ENCODE data around the gene PALM2AKAP2.

Gene PALM2AKAP2

DNA sequence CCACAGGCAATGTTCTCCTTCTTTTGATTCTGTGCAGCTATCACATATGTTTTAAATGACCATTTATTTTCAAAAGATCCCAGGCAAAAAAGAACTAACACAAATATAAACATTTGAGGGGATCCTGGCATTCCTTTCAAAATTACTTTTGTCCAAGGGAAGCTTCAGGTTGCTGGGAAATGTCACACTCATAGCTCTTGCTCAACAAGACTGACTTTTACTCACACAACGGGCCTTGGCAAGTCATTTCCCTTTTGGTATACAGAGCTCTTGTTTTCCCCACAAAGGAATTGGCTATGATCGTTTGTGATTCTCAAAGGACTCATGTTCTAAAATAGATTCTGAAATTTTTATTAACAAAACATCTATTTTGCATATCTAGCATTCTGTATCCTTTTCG is 4.5 kb upstream of the PALM2AKAP2 start:
- no peak for DNase-seq

DNA sequence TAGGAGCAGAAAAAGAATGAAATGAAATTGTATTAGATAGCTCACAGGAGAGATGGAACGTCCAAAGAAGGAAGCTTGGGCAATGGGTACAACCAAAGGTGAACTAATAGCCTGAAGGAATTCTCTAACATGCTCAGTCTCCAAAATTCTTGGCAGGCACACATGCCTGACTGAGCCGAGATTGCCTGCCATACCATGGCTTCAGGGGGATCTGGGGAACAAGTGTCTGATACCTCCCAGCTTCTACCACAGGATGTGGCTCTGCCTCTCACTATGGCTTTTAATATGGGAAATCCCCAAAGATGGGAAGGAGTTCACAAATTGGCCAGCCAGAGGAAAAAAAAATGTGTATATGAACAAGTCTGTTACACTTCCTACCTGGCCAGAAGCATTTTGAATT is 3.6 kb upstream of the PALM2AKAP2 start:
- no peak for DNase-seq

DNA sequence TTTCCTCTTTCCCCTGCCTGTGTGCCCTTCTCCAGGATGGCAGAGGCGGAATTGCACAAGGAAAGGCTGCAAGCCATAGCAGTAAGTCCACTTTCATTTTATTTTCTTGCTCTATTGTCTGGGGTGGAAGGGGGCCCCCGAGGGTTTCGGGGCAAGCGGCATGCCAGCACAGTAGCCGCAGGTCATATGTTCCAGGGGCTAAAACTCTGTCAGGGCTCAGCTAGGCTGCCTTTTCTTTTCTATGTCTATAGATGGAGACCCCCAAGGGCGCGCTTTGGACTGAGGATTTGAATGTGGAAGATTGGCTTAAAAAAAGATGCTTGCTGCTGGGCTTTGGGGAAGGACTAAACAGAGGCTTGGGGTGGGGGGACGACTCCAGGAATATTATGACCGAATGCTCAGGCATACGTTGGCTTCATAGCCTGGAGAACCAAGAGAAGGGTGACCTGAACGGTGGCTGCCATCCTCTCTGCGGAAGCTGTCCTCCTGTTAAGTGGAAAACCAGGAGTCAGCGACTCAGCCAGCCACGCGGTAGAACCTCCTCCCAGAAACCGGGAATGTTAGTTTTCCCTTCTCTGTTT is 545 bp downstream of the PALM2AKAP2 start:
- no peak for DNase-seq

DNA sequence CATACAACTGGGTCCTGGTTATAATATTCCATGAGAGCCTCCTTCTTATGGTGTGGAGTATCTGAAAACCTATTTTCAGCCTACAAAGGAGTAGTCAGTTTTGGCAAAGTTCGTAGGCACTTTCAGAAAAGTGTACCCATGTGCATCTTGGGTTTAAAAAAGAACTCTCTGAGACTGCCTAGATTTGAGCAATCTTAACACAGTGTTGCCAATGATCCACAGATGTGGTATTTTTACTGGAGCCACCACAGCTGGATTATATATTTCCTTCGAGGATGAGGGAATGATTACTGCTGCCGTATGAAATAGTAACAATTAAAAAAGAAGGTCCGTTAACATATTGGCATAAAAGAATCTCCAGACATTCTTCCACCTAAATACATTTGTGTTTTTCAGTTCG is 1.1 kb downstream of the PALM2AKAP2 start:
- no peak for DNase-seq

DNA sequence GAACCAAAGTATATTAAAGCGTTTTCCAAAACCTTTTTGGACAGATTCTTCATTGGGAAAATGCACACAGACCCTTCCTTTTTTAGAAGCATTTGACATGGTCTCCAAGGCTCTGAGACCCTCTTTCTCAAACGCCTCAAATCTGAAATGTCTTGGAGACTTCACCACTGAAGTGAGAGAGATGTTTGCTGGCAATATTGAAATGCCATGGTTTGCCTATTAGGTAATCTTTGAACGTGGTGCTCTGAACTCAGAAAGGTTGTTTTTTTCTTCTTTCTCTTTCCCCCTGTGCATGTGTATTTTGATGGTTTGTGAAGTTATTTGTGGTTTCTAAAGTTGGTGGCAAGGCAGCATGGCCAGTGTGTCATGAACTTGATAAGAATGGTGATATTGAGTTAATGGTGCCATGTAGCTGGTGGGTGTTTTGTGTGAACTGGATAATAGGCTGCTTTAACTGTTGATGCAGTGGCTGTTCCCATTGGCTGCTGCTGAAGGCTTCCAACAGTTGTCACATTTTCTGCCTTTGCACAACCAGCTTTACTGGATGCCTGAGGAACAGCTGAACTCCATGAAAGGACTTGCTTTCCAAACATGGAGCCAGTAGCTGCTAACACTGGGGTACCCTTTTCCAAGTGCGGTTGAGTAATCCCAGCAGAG is 1.7 kb downstream of the PALM2AKAP2 start:
- no peak for DNase-seq

DNA sequence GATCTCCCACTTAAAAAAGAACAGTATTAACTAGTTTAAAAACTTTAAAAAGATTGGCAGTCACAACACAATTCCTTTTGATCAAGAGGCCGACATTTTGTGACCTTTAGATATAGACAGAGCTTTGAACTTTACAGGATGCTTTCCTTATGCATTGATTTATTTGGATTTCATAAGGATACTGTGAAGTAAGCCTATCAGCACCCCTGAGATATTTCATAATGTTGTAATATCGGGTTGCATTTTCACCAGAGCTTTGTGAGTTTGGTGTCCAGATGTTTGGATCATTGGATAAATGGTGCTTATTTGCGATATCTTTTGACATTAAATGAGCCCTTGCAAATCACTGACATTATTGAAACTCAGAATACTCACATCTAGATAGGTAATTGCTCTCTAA is 7.7 kb downstream of the PALM2AKAP2 start:
- no peak for DNase-seq

DNA sequence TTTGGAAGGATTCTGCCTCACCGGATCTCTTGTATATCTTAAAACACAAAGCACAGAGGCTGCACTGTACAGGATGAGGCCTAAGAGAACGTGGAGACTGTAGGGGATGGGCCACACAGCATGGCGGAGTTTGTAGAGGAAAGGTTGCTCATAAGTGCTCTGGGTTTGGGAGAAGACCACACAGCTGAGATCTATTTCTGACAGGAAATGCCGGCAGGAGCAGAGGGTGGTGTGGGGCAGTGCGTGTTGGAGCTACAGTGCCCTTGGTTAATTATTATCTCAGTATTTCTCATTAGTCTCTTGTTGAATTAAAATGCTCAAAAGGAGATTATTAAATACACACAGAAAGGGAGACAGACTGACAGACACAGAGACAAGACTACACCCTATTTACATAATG is 9.6 kb downstream of the PALM2AKAP2 start:
- no peak for DNase-seq

DNA sequence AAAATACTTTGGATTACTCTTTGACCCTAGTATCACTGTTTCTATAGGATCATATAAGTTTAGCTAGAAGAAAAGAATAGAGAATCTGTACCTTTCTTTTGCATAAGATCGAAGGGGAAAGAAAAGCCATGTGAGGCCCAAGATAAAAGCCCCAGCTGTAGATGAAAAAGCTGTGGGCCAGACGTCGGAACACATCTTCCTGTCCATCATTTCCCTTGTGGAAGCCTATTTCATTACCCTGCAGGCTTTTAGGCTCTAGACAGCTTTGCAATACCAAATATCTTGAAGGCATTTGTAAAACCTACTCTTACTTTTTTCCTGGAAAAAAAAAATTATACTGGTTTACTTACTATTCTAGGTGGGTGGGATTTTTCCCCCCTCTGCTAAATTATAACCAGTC is 10.0 kb downstream of the PALM2AKAP2 start:
- DNase-seq: no peak

DNA sequence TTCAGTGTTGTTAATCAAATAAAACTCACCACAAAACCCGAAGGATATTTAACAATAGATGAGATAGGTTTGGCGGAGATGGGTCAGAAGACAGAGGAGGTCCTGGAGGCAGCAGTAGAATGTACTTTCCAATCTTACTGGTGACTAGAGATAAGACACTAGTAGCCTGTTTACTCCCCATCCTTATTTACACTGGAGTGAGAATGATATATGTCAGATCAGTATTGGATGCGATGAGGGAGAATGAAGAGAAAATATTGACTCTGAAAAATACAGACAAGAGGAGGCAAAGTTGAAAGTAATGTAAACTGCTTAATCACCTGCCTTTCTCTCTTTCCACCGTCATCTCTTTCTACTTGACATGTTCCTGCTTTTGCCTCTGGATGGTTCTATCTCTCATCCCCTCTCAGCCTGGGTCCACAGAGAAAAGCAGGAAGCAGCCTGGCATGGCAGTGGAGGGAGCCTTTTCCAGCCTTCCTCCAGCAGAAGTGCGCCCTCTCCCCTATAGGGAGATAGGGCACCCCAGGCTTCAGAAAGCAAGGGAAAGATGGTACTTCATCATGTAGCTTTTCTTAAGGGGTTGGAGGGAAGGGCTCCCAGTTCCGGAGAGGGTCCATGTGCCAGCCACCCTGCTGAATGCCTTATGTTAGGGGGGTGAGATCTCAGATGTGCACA is 11.1 kb downstream of the PALM2AKAP2 start:
- no peak for DNase-seq

DNA sequence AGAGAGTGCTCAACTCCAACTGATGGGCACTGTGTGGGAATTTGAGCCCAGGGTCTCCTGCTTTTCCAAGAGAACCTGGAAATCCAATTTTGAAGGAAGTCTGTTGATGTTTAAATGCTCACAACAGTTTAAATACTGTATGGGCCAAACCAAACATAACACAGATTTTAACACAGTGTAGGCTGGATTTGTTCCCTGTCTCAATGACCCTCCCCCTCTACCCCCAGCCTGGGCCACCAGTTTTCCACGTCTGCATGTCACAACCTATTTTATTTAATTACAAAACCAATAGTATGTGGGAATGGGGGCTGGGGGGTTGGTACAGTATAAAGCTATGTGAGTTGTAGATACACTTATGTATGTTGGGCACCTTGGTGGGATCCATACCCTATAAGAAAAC is 11.7 kb downstream of the PALM2AKAP2 start:
- DNase-seq: no peak

DNA sequence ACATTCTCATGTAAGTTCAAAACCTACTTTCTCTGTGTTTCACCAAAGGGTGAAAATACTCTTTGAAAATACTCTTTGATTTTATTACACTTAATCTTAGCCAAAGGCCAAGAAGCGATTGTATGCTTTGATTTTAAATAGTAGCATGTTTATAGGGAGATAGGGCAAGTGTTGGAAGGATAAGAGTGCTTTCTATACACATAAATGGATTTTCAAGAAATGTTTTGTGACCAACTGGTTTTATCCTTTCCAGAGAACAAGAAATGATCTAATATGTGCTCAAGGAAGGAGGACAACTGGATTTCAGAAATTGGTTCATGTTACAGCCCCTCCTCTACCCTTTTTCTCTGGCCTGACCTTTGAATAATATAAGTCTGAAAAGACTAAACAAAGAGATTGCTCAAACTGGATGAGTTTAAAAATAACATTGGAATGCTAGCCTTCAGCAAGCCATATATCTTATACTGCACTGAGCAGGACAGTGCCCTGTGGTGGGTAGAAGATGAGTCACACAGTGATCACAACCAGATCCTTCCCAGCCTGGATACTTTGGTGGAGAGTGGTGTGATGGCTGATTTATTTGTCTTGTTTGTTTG is 13.1 kb downstream of the PALM2AKAP2 start:
- DNase-seq: no peak

DNA sequence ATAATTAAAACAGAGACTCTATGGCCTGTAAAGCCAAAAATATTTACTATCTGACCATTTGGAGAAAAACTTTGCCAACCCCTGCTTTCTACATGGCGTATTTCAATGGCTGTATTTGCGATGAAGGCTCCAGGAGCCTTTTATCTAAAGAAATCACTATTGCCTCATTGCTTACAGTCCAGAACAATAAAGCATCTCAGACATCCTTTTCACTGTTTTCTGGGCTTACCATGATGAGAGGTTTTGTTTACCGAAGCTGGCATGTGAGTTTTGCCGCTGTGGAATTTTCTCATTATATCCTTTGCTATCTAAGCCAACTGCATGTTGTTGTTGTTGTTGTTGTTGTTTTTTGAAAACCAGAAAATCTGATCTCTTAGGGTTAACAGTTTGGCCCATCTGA is 13.9 kb downstream of the PALM2AKAP2 start:
- DNase-seq: no peak

DNA sequence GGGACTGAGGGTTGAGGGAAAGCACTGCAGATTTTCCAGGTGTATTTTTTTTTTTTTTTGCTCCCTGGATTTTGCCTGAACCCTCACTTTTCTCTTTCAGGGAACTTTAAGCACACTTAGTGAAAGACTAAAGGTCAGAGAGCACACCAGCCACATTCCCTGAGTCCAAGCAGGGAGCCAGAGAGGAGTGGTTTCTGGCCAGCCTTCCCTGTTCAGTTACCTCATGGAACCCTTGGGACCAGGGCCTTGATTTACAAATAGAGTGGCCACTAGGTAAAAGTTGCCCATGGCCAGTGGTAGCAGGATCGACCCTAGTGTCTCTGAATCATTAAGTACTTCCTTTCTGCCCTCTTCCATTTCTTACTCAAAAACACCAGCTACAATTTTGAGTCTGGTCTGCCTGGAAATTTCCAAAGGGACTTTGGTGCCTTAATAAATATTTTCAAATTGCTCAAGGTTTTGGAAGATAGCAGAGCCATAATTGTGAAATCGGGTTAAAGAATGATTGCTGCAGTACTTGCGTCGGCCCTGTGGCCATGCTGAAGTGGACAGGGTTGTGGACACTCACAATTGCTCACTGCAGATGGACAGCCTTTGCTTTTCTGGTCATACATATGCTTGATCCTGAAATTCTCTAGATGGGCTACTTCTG is 14.5 kb downstream of the PALM2AKAP2 start:
- no peak for DNase-seq

DNA sequence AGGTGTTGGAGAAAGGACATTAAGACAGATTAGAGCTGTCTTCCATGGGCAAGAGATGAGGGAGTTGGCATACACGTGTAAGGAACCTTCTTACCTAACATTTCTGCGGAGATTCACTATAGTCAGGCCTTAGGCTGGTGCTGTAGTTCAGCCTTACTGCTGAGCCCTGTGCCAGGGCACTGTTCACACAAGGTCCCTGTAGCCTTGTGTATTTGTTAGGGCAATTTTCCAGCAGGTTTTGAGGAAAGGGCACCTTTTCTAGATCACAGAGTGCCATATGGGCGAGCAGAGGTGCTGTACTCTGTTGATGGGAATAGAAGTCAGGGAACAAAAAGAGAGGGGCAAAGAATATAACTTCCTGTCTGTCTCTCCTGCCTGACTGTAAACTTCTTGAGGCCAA is 15.6 kb downstream of the PALM2AKAP2 start:
- no peak for DNase-seq

DNA sequence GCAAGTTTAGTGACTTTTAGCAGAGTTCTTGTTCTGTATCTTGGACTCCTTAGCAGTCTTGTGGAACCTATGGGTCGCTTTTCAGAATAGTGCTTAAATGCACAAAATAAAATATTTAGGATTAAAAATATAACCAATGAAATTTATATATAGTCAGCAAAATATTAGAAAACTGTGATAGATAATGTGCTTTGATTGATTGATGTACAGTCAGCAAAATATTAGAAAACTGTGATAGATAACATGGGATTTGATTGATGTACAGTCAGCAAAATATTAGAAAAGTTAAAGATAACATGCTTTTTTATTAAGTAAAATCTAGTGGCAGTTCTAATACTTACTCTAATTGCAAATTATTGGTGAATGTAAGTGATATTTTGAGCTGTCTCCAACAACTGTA is 16.1 kb downstream of the PALM2AKAP2 start:
- no peak for DNase-seq

DNA sequence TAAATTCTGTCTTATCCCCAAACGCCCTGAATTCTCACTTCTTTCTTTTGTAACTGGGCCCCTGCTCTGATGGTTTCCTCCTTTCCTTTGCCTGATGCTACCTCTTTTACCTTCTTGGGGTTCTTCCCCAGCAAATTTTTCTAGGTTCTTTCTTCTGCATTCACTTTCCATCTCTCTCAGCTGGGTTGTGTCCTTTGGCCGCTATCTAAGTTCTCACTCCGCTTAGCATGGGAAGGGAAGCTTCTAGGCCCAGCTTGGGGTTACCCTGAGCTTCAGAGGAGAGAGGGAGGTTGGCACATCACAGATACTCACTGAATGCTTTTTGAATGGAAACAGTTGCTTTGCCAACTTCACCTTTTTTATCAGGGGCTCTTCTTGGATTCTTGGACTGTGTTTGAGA is 17.0 kb downstream of the PALM2AKAP2 start:
- no peak for DNase-seq

DNA sequence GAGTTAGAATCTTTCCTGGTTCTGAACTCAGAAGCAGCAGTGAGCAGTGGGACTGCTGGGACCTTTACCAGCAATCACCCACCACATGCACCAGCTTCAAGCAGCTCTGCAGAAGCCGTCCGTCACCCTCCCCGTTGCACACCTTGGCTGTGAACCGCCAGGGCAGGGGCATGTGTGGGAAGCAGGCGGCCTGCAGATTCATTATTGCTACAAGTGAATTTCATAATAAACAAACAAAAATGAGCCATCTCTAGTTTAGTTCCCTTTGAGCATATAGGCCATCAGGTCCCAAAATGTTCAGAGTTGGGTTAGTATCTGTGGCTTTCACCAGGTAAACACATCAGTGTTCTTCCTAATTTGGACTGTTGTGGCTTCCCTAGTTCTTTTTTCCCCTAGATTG is 17.5 kb downstream of the PALM2AKAP2 start:
- no peak for DNase-seq

DNA sequence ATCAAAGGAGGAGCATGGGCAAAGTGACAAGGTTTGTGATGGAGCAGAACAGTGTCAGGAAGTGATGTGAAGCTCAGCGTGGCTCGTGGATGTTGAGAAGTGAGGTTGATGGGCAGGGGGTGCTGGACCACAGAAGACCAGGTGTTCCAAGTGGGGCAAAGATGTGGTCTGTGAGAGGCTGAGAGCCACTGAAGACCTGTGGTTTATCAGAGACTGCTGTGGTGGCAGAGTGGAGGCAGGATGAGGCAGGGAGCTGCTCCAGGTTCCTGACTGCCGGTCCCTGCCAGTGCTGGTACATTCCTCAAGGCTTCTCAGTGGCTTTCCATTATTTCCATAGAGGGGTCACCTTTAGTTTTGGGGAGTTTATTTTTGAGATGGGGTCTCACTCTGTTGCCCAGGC is 19.1 kb downstream of the PALM2AKAP2 start:
- no peak for DNase-seq

DNA sequence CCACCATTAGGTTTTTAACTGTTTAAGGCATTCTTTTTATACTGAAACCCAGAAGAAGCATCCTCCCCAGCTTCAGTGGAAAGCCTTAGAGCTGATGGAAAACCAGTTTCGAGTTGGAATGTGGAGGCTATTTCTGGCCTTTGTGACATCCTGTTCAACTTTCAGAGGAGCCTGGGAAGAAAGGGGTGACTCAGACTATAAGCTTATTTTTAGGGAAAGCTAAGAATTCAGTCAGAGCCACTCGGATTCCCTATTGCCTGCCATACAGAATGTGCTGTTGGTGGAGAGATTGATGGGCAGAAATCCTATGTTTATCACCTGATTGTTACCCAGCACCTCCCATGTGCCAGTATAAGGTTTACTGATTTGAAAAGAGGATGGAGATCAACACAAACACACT is 19.8 kb downstream of the PALM2AKAP2 start:
- DNase-seq: no peak

DNA sequence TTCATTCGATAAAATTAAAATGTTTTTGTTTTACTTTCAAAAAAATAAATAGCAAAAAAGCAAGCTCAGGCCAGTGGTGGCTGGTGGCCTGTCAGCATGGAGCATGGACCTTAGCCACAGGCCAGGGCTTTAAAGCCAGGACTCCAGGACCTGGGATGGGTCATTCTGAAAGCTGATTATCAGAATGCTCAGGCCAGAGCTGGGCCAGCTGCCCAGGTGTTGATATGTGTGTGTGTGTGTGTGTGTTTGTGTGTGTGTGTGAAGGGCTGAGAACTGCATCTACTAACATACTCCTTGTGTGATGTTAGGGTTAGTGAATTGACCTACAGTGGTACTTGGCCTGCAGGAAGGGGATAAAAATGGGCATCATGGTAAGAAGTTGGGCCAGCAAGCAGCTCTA is 21.5 kb downstream of the PALM2AKAP2 start:
- no peak for DNase-seq

DNA sequence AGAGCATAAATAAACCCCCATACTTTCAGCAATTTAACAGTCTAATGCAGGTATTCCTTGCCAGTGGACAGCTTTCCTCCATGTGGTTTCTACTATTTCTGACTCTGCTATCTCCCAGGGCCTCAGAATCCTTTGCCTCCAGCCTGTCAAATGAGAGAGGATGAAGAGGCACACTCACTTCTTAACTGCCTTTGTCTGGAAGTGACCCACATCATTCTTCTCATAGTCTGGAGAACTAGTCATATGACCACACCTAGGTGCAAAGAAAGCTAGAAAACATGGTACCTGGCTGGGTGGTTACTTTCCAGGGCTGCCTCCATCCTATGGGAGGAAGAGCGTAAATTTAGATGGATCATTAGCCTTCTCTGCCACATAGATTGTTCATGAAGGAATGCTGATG is 22.5 kb downstream of the PALM2AKAP2 start:
- no peak for DNase-seq

DNA sequence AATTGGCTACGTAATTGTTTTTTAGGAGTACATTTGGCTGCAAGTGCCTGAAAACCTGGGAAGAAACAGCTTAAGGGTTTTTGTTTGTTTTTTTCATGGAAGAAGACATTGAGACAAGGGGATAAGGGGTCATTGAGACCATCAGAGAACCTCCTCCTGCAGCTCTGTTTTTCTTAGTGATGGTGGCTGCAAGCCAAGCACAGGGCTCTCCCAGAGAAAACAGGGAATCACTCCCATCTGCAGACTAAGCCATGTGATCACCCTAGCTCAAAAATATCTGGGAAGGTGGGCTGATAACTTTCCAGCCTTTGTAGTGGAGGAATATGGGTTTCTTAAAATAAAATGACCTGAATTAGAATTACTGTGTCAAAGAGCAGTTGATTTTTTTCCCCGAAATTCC is 25.1 kb downstream of the PALM2AKAP2 start:
- no peak for DNase-seq

DNA sequence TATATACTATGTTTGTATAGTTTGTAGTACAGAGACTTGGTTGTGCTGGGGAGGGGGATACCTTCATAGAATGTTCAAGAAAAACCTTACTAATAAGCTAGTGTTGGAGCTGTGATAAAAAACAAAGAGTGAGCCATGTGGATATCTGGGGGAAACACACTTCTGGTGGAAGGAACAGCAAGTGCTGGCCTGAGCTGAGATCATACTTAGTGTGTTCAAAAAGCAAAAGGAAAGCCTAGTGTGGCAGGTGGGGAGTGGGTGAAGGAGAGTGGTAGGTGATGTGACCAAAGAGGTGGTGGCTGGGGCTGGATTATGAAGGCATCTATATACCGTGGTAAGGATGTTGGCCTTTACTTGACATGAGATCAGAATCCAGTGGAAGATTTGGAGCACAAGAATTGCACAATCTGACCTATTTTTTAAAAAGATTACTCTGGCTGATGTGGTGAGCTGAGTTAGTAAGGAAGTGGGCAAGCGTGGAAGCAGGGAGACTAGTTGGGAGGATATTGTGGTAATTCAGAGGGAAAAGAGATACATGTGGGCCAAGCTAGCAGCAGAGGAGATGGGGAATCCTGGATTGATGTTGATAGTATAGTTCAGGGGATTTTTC is 26.6 kb downstream of the PALM2AKAP2 start:
- DNase-seq: no peak

All from activated naive CD4-positive, alpha-beta T cell treated with Interleukin-2 at 50 U/mL for 16 hours (primary cell).